ENCODE results near the gene LRRC8C. TPM values are rescaled to one million over a fixed set of nuclear protein-coding genes. Genes with fewer than 3 reads are reported as not detected.

LRRC8C gene
- total and polyA plus RNA-seq, 2 experiments from 2014 or later = 0.89 to 3.9 TPM

DNA sequence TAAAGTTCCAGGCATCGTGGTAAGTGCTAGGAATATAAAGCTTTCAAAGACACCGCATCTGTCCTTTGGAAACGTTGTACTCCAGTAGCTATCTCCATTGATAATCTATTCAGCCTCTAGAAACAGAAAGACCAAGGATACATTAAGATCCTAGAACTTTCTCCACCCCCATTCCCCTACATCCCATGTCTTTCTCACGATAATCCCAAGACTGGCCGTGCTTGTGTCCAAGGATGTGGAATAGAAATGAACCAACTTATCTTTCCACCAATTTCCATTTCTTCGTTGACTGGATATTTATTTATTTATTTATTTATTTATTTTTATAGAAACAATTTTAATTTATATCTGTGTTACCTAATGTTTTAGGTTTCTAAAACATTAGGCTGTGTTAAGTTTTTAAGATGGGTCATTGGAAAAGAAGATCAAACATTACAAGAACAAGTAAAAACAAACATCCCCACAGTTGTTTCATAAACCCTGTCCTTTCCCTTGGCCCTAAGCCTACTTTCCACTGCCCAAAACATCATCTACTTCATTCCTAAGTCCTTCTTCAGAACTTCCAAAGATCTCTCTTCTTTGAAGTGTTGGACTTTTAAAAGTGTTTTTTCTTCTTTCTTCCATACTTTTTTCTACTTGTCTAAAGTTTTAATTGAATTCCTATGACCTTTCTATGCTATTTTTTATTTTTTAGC, 39.7 kb downstream of the LRRC8C start (continued):
- TF ChIP-seq, protein P1, sequence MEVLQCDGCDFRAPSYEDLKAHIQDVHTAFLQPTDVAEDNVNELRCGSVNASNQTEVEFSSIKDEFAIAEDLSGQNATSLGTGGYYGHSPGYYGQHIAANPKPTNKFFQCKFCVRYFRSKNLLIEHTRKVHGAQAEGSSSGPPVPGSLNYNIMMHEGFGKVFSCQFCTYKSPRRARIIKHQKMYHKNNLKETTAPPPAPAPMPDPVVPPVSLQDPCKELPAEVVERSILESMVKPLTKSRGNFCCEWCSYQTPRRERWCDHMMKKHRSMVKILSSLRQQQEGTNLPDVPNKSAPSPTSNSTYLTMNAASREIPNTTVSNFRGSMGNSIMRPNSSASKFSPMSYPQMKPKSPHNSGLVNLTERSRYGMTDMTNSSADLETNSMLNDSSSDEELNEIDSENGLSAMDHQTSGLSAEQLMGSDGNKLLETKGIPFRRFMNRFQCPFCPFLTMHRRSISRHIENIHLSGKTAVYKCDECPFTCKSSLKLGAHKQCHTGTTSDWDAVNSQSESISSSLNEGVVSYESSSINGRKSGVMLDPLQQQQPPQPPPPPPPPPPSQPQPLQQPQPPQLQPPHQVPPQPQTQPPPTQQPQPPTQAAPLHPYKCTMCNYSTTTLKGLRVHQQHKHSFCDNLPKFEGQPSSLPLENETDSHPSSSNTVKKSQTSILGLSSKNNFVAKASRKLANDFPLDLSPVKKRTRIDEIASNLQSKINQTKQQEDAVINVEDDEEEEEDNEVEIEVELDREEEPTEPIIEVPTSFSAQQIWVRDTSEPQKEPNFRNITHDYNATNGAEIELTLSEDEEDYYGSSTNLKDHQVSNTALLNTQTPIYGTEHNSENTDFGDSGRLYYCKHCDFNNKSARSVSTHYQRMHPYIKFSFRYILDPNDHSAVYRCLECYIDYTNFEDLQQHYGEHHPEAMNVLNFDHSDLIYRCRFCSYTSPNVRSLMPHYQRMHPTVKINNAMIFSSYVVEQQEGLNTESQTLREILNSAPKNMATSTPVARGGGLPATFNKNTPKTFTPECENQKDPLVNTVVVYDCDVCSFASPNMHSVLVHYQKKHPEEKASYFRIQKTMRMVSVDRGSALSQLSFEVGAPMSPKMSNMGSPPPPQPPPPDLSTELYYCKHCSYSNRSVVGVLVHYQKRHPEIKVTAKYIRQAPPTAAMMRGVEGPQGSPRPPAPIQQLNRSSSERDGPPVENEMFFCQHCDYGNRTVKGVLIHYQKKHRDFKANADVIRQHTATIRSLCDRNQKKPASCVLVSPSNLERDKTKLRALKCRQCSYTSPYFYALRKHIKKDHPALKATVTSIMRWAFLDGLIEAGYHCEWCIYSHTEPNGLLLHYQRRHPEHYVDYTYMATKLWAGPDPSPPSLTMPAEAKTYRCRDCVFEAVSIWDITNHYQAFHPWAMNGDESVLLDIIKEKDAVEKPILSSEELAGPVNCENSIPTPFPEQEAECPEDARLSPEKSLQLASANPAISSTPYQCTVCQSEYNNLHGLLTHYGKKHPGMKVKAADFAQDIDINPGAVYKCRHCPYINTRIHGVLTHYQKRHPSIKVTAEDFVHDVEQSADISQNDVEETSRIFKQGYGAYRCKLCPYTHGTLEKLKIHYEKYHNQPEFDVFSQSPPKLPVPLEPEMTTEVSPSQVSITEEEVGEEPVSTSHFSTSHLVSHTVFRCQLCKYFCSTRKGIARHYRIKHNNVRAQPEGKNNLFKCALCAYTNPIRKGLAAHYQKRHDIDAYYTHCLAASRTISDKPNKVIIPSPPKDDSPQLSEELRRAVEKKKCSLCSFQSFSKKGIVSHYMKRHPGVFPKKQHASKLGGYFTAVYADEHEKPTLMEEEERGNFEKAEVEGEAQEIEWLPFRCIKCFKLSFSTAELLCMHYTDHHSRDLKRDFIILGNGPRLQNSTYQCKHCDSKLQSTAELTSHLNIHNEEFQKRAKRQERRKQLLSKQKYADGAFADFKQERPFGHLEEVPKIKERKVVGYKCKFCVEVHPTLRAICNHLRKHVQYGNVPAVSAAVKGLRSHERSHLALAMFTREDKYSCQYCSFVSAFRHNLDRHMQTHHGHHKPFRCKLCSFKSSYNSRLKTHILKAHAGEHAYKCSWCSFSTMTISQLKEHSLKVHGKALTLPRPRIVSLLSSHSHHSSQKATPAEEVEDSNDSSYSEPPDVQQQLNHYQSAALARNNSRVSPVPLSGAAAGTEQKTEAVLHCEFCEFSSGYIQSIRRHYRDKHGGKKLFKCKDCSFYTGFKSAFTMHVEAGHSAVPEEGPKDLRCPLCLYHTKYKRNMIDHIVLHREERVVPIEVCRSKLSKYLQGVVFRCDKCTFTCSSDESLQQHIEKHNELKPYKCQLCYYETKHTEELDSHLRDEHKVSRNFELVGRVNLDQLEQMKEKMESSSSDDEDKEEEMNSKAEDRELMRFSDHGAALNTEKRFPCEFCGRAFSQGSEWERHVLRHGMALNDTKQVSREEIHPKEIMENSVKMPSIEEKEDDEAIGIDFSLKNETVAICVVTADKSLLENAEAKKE (CRISPR knock-in tag; IDR thresholded peaks at IDR 0.05) = no peak
- TF ChIP-seq, protein P2, sequence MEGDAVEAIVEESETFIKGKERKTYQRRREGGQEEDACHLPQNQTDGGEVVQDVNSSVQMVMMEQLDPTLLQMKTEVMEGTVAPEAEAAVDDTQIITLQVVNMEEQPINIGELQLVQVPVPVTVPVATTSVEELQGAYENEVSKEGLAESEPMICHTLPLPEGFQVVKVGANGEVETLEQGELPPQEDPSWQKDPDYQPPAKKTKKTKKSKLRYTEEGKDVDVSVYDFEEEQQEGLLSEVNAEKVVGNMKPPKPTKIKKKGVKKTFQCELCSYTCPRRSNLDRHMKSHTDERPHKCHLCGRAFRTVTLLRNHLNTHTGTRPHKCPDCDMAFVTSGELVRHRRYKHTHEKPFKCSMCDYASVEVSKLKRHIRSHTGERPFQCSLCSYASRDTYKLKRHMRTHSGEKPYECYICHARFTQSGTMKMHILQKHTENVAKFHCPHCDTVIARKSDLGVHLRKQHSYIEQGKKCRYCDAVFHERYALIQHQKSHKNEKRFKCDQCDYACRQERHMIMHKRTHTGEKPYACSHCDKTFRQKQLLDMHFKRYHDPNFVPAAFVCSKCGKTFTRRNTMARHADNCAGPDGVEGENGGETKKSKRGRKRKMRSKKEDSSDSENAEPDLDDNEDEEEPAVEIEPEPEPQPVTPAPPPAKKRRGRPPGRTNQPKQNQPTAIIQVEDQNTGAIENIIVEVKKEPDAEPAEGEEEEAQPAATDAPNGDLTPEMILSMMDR (conservative IDR thresholded peaks at IDR 0.05; ENCODE audit: low read depth in 2 of 2) = no peak
- TF ChIP-seq CREB1 (CRISPR knock-in tag; IDR thresholded peaks at IDR 0.05; ENCODE audit: low read depth) (no peak), EZH2phosphoT487 (IDR thresholded peaks at IDR 0.05; ENCODE audit: unreplicated experiment) (no peak), ETS1 (IDR thresholded peaks at IDR 0.05) (no peak), ZNF331 (CRISPR knock-in tag; IDR thresholded peaks at IDR 0.05; ENCODE audit: low read depth) (no peak)

All from GM23338 (cell line).